HG03039 (cell line): ENCODE data around the gene MYOM1.

Experiments used
- ATAC-seq: cut with Tn5 transposase; IDR thresholded peaks from one replicate; pipeline ENCODE4 v1.9.1; 2021; ENCODE audit warnings: mild to moderate bottlenecking, moderate library complexity; ENCODE audit not compliant: unreplicated experiment

MYOM1 gene

GRCh38 chr18:3219631-3220335, at the start of gene MYOM1:
Gene MYOM1 (minus strand): TSS chr18:3219968. CDS start chr18:3215223, 4,745 bp downstream.
- ATAC-seq = no peak

DNA sequence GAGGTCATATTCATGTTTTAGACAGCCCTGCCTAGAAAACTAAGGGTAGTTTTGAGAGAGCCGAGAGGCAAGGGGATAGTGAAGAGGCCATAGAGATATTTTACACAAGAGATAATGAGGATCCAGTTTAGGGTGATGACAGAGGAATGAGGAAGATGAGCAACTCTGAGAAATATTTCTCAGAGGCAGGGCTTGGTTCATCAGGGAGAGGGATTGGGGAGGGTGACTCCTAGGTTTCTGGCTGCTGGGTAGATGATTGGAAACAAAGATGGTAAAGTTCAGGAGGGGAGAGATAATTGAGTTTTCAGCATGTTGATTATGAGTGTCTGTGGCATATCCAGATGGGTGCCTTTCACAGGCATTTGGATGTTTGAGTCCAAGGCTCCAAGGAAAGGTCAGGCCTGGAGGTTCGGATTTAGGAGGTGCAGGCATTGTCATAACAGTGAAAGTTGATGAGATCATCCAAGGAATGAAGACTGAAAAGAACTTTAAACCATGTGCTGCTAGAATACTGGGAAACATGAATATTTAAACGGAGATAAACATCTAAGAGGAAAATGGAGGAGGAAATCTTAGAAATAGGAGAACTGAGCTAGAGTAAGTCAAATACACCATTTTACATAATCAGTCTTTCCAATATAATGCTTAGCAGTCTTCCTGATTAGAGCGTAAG, 49.6 kb upstream of the MYOM1 start:
- no peak for ATAC-seq

- no peak for ATAC-seq
These were observed 48.5 kb upstream of the MYOM1 start for GRCh38 chr18:3268306-3268705.

DNA sequence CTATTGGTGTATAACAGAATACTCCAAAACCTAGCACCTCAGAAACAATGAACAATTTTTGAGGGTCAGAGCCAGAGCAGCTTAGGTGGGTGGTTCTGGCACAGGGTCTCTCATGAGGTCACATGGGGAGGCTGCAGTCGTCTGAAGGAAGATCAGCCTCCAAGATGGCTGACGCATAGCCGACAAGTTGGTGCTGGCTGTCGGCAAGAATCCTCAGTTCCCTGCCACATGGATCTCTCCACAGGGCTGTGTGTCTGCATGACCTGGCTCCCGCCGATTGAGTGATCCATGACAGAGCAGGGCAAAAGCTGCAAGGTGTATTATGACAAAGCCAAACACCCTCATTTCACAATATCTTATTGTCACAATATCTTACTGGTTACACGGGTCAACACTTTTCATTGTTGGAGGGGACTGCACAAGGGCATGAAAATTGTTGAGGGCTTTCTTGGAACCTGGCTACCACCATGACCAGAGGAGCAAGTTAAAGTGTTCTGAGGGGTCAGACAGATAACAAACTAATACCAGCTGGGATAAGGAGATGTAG, 46.4 kb upstream of the MYOM1 start:
- ATAC-seq = no peak

DNA sequence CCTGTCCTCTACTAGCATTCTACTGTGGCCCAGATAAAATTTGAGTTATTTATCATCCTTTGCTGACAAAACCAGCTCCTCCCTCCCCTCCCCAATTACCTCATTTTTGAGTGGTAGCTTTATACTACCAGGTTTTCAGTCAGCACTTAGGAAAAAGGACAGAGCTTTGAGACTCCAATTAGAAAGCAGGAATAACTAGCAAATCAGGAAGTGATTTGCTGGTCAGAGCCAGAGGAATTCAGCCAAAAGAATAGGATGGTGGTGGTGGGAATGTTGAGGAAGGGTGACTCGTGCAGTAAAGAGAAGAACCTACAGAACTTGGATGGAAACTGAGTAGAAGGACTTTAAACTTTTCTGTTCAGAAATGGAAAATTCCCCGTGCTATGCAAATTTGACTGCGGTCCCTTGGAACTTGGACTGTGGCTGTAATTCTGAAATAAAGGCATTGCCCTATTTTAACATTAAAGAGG, 45.8 kb upstream of the MYOM1 start:
- ATAC-seq = no peak

- no peak for ATAC-seq
These were observed 44.6 kb upstream of the MYOM1 start for GRCh38 chr18:3264362-3264761.

DNA sequence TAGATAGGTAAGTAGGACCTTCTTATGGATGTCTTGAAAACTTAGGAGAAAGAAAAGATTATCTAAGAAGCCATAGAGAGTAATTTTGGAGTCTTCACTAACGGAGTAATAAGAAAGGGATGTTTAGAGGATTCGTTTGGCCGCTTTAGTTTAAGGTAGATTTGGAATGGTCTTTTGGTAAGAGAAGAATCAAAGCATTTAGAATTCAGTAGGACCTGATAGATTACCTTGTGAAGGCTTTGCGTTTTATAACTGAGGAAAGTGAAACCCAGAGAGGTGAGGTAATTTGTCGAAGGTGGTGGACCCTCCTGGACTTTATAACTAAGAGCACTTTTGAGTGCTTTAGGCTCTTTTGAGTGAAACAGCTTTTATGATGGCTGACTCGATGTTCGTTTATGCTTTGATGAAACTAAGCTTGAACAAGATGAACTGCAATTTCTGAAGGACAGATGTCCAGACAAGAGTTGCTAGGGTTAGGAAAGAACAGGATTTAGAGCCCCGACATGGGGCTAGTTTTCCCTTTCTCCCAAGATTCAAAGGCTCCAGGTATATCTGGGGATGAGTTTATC, 43.4 kb upstream of the MYOM1 start:
- ATAC-seq = no peak

GRCh38 chr18:3262234-3263131, 42.7 kb upstream of the MYOM1 start:
- peak; percentile 34 for ATAC-seq

DNA sequence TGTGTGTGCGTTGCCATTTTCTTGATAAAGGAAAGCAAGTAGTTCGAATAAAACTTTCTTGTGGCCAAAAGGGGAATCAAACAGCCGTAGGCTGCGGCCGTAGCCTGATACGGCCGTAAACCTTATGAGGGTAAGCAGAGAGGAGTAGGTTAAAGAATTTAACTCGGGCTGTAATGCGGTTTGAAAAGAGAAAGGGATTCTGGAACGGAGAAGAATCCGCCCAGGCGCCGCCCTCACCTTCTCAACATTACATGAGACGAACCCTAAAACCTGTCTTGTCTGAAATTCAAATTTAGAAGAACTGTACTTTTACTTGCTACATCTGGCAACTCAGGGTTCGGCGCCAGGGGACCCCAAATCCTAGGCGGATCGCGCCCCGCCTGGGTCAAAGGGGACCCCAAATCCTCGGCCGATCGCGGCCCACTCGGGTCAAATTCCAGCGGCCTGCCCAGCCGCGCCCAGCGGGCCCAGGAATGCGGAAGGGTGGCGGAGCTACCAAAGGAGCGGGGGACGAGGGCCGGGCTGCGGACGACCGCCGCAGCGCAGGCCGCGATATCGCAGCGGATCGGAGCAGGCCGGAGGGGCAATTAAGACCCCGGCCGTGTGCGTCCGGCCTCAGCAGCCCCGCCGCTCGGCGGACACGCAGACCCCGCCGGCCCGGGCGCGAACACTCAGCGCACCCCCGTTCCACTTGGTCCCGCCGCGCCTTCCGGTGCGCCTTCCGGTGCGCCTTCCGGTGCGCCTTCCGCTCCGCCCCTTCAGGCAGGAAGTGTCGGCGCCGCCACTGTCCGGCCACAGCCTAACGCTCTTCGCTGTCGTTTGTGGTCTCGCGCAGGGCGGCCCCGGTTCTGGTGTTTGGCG, 41.8 kb upstream of the MYOM1 start, which contains the start of gene MYL12B:
MYL12B (plus strand) TSS at position 761 of the 861 bp plus-strand sequence. CDS start 10,766 bp downstream, outside the sequence.
- ATAC-seq = peak; percentile 91

DNA sequence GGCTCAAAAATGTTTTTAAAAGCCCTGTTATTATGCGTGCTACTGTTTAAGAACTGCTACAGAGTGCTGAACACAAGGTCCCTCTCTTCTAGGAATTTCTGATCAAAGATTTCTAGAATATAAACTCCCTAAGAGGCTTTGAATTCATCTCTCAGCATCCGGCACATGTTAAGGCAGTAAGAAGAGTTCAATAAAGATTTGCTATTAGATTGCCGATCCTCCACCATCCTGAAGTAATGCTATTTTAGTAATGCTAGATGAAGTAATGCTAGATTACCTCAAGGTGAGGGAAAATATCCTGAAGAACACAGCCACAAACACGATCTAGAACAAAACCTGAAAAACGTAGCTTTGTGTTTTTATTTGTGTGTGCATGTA, 41.2 kb upstream of the MYOM1 start:
- no peak for ATAC-seq

GRCh38 chr18:3257627-3258120, 37.9 kb upstream of the MYOM1 start:
- no peak for ATAC-seq

GRCh38 chr18:3256693-3257626, 37.2 kb upstream of the MYOM1 start:
- ATAC-seq = peak; percentile 31

DNA sequence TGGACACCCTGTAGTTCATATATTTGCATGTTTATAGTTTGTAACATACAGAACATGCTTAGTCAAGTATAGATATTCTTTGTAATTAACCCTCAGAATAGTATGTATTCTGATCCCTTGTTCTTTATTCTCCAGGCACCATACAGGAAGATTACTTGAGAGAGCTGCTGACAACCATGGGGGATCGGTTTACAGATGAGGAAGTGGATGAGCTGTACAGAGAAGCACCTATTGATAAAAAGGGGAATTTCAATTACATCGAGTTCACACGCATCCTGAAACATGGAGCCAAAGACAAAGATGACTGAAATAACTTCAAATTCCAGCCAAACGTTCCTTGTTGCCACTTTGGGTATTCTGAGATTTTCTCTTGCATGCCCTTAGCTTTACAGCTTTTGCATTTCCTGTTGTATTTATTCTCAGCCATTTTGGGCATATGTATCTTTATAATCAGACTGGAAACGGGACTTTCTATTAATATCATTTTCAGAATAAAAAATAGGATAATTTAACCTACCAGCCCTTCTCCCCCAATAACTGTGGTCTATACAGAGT, 35.9 kb upstream of the MYOM1 start:
- ATAC-seq = no peak

GRCh38 chr18:3254725-3255124, 35.0 kb upstream of the MYOM1 start:
- ATAC-seq = no peak

- ATAC-seq = no peak
These were observed 33.1 kb upstream of the MYOM1 start for GRCh38 chr18:3252843-3253242.

DNA sequence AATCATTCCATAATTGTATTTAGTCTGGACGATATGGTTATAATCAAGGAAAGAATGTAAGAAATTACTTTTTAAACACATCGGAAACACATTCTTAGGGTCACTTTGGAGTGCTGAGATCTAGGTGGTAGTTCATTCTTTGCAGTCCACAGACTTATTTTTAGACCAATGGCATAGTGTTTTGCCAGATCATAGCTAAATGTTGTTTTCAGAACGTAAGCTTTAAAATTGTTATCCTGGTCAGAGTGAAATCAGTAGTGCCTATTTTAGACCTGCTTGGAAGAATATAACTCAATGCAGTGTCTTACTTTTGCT, 32.2 kb upstream of the MYOM1 start:
- ATAC-seq = no peak

GRCh38 chr18:3251249-3251962, 31.6 kb upstream of the MYOM1 start:
- no peak for ATAC-seq
